ENCODE results near the gene UTP25. TPM values are rescaled to one million over a fixed set of nuclear protein-coding genes. Genes with fewer than 3 reads are reported as not detected.

Gene UTP25
- total RNA-seq, 1 experiment from 2014 or later: 12.7 TPM

GRCh38 chr1:209893751-209894150 lies 66.0 kb downstream of the UTP25 start:
- Histone ChIP-seq H3K79me2 (ENCODE audit: insufficient read depth, low read length) (no peaks in the 10 kb centered on the region), H4K20me1 (ENCODE audit: insufficient read depth) (no peaks in the 10 kb centered on the region), H3K27me3 (ENCODE audit: insufficient read depth, low read length) (no peaks in the 10 kb centered on the region), H2AFZ (ENCODE audit: low read depth, low read length, poor library complexity, severe bottlenecking) (no peak overlapping the region), H3K9me3 (ENCODE audit: control insufficient read depth in 1 of 2, insufficient read depth in 1 of 2, low read depth in 1 of 2, low read length in 2 of 2) (no peaks in the 10 kb centered on the region), H3K27ac (ENCODE audit: low read depth, low read length) (no peak overlapping the region), H3K4me2 (ENCODE audit: low read length) (no peak overlapping the region), H3K4me1 (ENCODE audit: control insufficient read depth in 1 of 2, insufficient read depth in 2 of 2, low read length in 2 of 2) (no peaks in the 10 kb centered on the region), H3K36me3 (ENCODE audit: control insufficient read depth in 1 of 2, insufficient read depth in 2 of 2, low read length in 2 of 2) (no peaks in the 10 kb centered on the region), H3K9me2 (ENCODE audit: insufficient read depth) (no peaks in the 10 kb centered on the region), H3K4me3 (replicated peaks in 1 of 2; ENCODE audit: low read depth in 1 of 2, low read length in 2 of 2) (no peak overlapping the region), H3K9ac (ENCODE audit: low read length) (no peak overlapping the region)
- ATAC-seq (no peak), DNase-seq (ENCODE audit: low read depth, low spot score) (no peak)
- BruUV-seq (replicated peaks): no TSS peak
- intact Hi-C loops (cut with micrococcal nuclease): no loop called here
- TF ChIP-seq ZFX (IDR thresholded peaks at IDR 0.05) (no peak), CEBPB (IDR thresholded peaks at IDR 0.05; ENCODE audit: low read depth) (no peak), EGR1 (IDR thresholded peaks at IDR 0.05; ENCODE audit: low read depth) (no peak), MAX (IDR thresholded peaks at IDR 0.05) (no peak), SRF (IDR thresholded peaks at IDR 0.05; ENCODE audit: low read depth) (no peak), TCF7L2 (IDR thresholded peaks at IDR 0.05; ENCODE audit: borderline replicate concordance, extremely low read depth, insufficient read depth, insufficient read length) (no peak), SIN3A (IDR thresholded peaks at IDR 0.05; ENCODE audit: low read depth) (no peak), JUND (IDR thresholded peaks at IDR 0.05) (no peak), CBX3 (IDR thresholded peaks at IDR 0.05; ENCODE audit: low read depth) (no peak)
- TF ChIP-seq, protein P1, sequence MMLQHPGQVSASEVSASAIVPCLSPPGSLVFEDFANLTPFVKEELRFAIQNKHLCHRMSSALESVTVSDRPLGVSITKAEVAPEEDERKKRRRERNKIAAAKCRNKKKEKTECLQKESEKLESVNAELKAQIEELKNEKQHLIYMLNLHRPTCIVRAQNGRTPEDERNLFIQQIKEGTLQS (IDR thresholded peaks at IDR 0.05): no peak
- TF ChIP-seq, protein P2, sequence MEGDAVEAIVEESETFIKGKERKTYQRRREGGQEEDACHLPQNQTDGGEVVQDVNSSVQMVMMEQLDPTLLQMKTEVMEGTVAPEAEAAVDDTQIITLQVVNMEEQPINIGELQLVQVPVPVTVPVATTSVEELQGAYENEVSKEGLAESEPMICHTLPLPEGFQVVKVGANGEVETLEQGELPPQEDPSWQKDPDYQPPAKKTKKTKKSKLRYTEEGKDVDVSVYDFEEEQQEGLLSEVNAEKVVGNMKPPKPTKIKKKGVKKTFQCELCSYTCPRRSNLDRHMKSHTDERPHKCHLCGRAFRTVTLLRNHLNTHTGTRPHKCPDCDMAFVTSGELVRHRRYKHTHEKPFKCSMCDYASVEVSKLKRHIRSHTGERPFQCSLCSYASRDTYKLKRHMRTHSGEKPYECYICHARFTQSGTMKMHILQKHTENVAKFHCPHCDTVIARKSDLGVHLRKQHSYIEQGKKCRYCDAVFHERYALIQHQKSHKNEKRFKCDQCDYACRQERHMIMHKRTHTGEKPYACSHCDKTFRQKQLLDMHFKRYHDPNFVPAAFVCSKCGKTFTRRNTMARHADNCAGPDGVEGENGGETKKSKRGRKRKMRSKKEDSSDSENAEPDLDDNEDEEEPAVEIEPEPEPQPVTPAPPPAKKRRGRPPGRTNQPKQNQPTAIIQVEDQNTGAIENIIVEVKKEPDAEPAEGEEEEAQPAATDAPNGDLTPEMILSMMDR (IDR thresholded peaks at IDR 0.05 in 2 of 3, conservative IDR thresholded peaks at IDR 0.05 in 1 of 3; ENCODE audit: borderline replicate concordance in 1 of 3, insufficient read depth in 1 of 3, low read depth in 2 of 3, low read length in 2 of 3): no peak
- TF ChIP-seq, protein P3, sequence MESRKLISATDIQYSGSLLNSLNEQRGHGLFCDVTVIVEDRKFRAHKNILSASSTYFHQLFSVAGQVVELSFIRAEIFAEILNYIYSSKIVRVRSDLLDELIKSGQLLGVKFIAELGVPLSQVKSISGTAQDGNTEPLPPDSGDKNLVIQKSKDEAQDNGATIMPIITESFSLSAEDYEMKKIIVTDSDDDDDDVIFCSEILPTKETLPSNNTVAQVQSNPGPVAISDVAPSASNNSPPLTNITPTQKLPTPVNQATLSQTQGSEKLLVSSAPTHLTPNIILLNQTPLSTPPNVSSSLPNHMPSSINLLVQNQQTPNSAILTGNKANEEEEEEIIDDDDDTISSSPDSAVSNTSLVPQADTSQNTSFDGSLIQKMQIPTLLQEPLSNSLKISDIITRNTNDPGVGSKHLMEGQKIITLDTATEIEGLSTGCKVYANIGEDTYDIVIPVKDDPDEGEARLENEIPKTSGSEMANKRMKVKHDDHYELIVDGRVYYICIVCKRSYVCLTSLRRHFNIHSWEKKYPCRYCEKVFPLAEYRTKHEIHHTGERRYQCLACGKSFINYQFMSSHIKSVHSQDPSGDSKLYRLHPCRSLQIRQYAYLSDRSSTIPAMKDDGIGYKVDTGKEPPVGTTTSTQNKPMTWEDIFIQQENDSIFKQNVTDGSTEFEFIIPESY (IDR thresholded peaks at IDR 0.05; ENCODE audit: extremely low read depth, insufficient replicate concordance, low read length): no peak
- POLR2A ChIA-PET: no interaction called here
- CTCF ChIA-PET: no interaction called here
- RAD21 ChIA-PET (ENCODE audit: low non-redundant PET in 1 of 2, low total read pairs in 2 of 2, uncharacterized antibody in 2 of 2, unreplicated experiment in 2 of 2): no interaction called here
